ENCODE data around the gene HOXA4. TPM values are rescaled to one million over a fixed set of nuclear protein-coding genes. Genes with fewer than 3 reads are reported as not detected.

Gene HOXA4
- polyA plus RNA-seq, 1 donor: 24.6 TPM

GRCh38 chr7:27091941-27092818 is 38.4 kb downstream of the HOXA4 start:
- no peak for DNase-seq

DNA sequence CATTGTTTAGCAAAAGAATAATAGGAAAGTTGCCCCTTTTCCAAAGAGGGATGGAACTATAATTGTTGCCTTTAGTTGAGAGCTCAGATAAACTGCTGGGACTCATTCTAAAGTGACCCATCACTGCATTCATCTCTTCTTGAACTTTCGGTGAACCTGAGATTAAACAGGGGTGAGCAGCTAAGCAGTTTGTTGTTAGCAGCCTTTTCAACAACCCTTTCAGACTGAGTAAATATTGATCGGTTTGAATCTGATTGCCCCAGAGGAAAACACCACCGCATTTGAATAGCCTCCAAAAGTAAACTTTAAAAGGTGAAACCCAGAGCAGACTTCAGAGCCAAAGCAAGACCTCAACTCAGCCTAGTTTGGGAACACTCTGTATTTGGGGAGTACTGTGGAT is 39.5 kb downstream of the HOXA4 start:
- DNase-seq: no peak

- no peak for DNase-seq
These were observed 42.3 kb downstream of the HOXA4 start for GRCh38 chr7:27088002-27088922.

DNA sequence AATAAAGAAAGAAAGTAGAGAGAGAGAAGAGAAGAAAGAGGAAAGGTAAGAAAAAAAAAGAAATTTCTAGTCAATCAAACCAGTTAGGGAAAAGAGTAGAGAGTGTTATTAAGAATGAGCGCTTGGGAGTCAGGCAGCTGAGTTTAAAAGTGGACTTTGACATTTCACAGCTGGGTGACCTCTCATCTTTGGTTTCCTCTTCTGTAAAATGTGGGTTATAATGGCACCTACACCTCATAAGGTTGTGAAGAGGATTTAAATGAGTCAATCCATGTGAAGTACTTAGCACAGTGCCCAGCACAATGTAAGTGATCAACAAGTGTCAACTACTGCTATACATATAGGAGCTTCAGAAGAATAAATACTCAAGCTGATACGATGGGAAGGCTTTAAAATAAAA is 46.9 kb downstream of the HOXA4 start:
- DNase-seq: no peak

- DNase-seq: no peak
These were observed 48.4 kb downstream of the HOXA4 start for GRCh38 chr7:27082171-27082570.

- DNase-seq: no peak
These were observed 49.6 kb downstream of the HOXA4 start for GRCh38 chr7:27080844-27081436.

GRCh38 chr7:27079234-27079975 is 51.2 kb downstream of the HOXA4 start:
- no peak for DNase-seq

GRCh38 chr7:27078616-27079233 is 51.8 kb downstream of the HOXA4 start:
- no peak for DNase-seq

Other genes with a start within 250 kb of the HOXA4 start
- gene HOXA1, start 34.8 kb downstream of the HOXA4 start, polyA plus RNA-seq (ENCODE audit: insufficient read length): 0.50 TPM
- 0.99 TPM for gene HOXA2, start 28.1 kb downstream of the HOXA4 start, polyA plus RNA-seq (ENCODE audit: insufficient read length)
- 7.0 TPM for gene HOXA5, start 12.9 kb upstream of the HOXA4 start, polyA plus RNA-seq (ENCODE audit: insufficient read length)
- 5.6 TPM for gene HOXA6, start 17.0 kb upstream of the HOXA4 start, polyA plus RNA-seq (ENCODE audit: insufficient read length)
- gene HOXA3, start 21.8 kb upstream of the HOXA4 start, polyA plus RNA-seq (ENCODE audit: insufficient read length): 11.2 TPM
- gene HOXA7, start 25.9 kb upstream of the HOXA4 start, polyA plus RNA-seq (ENCODE audit: insufficient read length): 13.5 TPM
- gene HOXA9, start 34.8 kb upstream of the HOXA4 start, polyA plus RNA-seq (ENCODE audit: insufficient read length): 21.8 TPM
- gene HOXA10, start 43.6 kb upstream of the HOXA4 start, polyA plus RNA-seq (ENCODE audit: insufficient read length): 30.3 TPM
- gene HOXA11, start 54.5 kb upstream of the HOXA4 start, polyA plus RNA-seq (ENCODE audit: insufficient read length): 2.7 TPM
- not detected for gene HOXA13, start 69.3 kb upstream of the HOXA4 start, polyA plus RNA-seq (ENCODE audit: insufficient read length)
- gene EVX1, start 112.0 kb upstream of the HOXA4 start, polyA plus RNA-seq (ENCODE audit: insufficient read length): not detected